Peyer's patch (tissue), 4 donors: ENCODE results near the gene CRYBA1. TPM values are rescaled to one million over a fixed set of nuclear protein-coding genes. Genes with fewer than 3 reads are reported as not detected.

Source experiments
- DNase-seq, 3 donors: peaks; one replicate each; pipeline ENCODE4 v3.0.0-alpha.2; 2017 to 2019
- H3K27ac ChIP-seq, 4 donors: fragments of 200-600 bp; sonication (generic); one replicate each; pipeline ENCODE4 v1.5.1; 2016 to 2019
- H3K27me3 ChIP-seq, 2 donors: fragments of 200-600 bp; sonication (generic); one replicate each; pipeline ENCODE4 v1.5.1; 2019
- H3K36me3 ChIP-seq, 3 donors: fragments of 200-600 bp; sonication (generic); one replicate each; pipeline ENCODE4 v1.5.1; 2016 to 2019
- H3K4me1 ChIP-seq, 4 donors: fragments of 200-600 bp; sonication (generic); one replicate each; pipeline ENCODE4 v1.5.1; 2016 to 2019
- H3K4me3 ChIP-seq, 4 donors: fragments of 200-600 bp; sonication (generic); 1 replicate in 3 of 4; 2 replicates in 1 of 4; pipeline ENCODE4 v1.5.1; 2016 to 2019; ENCODE audit warnings: mild to moderate bottlenecking in 1 of 4
- H3K9me3 ChIP-seq, 4 donors: fragments of 200-600 bp; sonication (generic); one replicate each; pipeline ENCODE4 v1.5.1; 2016 to 2019; ENCODE audit warnings: mild to moderate bottlenecking in 1 of 4
- POLR2A ChIP-seq, 2 donors: fragments of 450-650 bp; IDR thresholded peaks; one replicate each; pipeline ENCODE4 v1.5.1; 2017; ENCODE audit warnings: antibody characterized with exemption in 2 of 2, mild to moderate bottlenecking in 2 of 2, moderate library complexity in 2 of 2
- total RNA-seq, 4 donors: library from RNA; depleted of rRNA; stranded (reverse); fragments of >200 nt; gene quantifications; one replicate each; pipeline ENCODE4 v1.1.0, GENCODE V29; 2016
- TF ChIP-seq, protein P1 (sequence below), 6 experiments: fragments of 450-650 bp in 4 of 6; fragments of 200-600 bp in 2 of 6; sonication (generic) in 1 of 6; IDR thresholded peaks; one replicate each; pipeline ENCODE4 v1.5.1; 2017 to 2019; ENCODE audit warnings: antibody characterized with exemption in 6 of 6, mild to moderate bottlenecking in 3 of 6, moderate library complexity in 1 of 6

Gene CRYBA1
- total RNA-seq, 4 donors from 2014 or later: not detected

- no peaks in the 10 kb centered on the region for H3K4me1 ChIP-seq
- no peak overlapping the region for H3K4me3 ChIP-seq
- no peak for TF ChIP-seq POLR2A (IDR thresholded peaks at IDR 0.05)
- TF ChIP-seq, protein P1, sequence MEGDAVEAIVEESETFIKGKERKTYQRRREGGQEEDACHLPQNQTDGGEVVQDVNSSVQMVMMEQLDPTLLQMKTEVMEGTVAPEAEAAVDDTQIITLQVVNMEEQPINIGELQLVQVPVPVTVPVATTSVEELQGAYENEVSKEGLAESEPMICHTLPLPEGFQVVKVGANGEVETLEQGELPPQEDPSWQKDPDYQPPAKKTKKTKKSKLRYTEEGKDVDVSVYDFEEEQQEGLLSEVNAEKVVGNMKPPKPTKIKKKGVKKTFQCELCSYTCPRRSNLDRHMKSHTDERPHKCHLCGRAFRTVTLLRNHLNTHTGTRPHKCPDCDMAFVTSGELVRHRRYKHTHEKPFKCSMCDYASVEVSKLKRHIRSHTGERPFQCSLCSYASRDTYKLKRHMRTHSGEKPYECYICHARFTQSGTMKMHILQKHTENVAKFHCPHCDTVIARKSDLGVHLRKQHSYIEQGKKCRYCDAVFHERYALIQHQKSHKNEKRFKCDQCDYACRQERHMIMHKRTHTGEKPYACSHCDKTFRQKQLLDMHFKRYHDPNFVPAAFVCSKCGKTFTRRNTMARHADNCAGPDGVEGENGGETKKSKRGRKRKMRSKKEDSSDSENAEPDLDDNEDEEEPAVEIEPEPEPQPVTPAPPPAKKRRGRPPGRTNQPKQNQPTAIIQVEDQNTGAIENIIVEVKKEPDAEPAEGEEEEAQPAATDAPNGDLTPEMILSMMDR (IDR thresholded peaks at IDR 0.05): no peak
- no peak overlapping the region for H3K27ac ChIP-seq
- no peak for DNase-seq
- no peaks in the 10 kb centered on the region for H3K36me3 ChIP-seq
- no peaks in the 10 kb centered on the region for H3K27me3 ChIP-seq
- no peaks in the 10 kb centered on the region for H3K9me3 ChIP-seq
Measured at GRCh38 chr17:29210879-29211278, 35.8 kb upstream of the CRYBA1 start.

- H3K9me3 ChIP-seq: no peaks in the 10 kb centered on the region
- no peak overlapping the region for H3K4me3 ChIP-seq
- H3K27me3 ChIP-seq: no peaks in the 10 kb centered on the region
- no peaks in the 10 kb centered on the region for H3K36me3 ChIP-seq
- TF ChIP-seq, protein P1 (IDR thresholded peaks at IDR 0.05): no peak
- no peak for TF ChIP-seq POLR2A (IDR thresholded peaks at IDR 0.05)
- no peak overlapping the region for H3K27ac ChIP-seq
- DNase-seq: no peak
- H3K4me1 ChIP-seq: no peaks in the 10 kb centered on the region
Measured at GRCh38 chr17:29212094-29212631, 34.5 kb upstream of the CRYBA1 start.

DNA sequence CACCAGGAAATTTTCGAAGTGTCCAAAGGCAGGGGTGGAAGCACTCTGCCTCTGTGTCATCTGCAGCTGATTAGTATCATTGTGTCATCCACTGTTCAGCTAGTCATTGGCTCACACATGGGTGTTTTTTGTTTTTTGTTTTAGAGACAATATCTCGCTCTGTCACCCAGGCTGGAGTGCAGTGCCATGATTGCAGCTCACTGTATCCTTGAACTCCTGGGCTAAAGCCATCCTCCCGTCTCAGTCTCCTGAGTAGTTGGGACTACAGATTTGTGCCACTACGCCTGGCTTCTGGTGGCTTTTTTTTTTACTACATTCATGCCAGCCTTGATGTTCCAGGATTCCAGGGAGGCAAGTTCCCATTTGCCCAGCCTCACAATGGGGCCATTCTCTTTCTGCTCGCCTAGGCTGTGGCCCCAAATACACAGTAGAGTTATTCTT lies 34.0 kb upstream of the CRYBA1 start:
- Histone ChIP-seq H3K36me3 (no peaks in the 10 kb centered on the region), H3K27ac (no peak overlapping the region)
- no peak for DNase-seq

DNA sequence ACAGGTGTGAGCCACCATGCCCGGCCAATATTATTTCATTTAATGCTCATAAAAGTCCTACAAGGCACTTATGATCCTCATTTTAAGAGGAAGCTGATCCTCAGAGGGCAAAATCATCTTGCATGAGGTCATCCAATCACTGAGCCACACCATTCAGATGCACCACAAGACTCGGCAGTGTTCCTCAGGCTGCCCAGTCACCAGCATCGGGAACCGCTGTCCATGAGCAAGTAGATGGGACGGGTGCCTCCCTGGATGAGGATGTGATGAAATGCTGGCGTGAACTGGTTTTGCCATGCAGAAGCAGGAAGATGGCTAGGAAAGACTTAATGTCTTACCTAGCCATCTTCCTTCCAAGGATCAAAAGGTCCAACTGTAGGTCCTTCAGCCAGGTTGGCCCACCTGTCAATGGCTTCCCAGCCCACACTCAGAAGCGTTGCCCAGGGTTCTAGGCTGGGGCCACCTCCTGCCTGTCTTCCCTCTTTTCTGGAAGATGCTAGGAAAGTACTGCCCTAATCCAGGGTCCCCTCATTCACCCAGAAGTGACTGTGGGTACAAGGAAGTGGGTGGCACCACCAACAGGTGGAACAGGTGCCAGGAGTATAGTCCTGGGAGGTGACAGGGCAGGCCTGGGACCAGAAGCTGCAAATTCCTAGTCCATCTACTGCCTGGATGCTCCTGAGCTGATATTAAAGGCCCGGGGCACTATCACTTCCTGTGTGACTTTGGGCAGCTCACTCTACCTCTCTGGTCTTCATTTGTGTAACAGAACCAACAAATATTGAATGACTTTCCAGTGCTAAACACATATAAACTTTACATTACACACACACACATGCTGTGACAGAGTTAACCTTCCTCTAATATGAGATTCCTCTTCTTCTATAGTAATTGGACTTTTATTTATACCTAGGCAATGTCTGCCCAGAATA lies 32.2 kb upstream of the CRYBA1 start:
- no peak for DNase-seq
- peaks cover 0 to 3% (median 0%) of the 10 kb centered on the region in 4 donors for H3K4me1 ChIP-seq
- no peak overlapping the region for H3K4me3 ChIP-seq
- no peaks in the 10 kb centered on the region for H3K27me3 ChIP-seq
- H3K36me3 ChIP-seq: no peaks in the 10 kb centered on the region
- H3K9me3 ChIP-seq: no peaks in the 10 kb centered on the region
- TF ChIP-seq, protein P1 (IDR thresholded peaks at IDR 0.05): no peak
- no peak for TF ChIP-seq POLR2A (IDR thresholded peaks at IDR 0.05)
- H3K27ac ChIP-seq: no peak overlapping the region

More for the DNA sequence above, 34.0 kb upstream of the CRYBA1 start:
- Histone ChIP-seq H3K27me3 (no peaks in the 10 kb centered on the region), H3K4me3 (no peak overlapping the region), H3K4me1 (no peaks in the 10 kb centered on the region), H3K9me3 (no peaks in the 10 kb centered on the region)
- no peak for TF ChIP-seq POLR2A (IDR thresholded peaks at IDR 0.05)
- TF ChIP-seq, protein P1 (IDR thresholded peaks at IDR 0.05): no peak

GRCh38 chr17:29215174-29215573 lies 31.5 kb upstream of the CRYBA1 start:
- H3K27ac ChIP-seq: no peak overlapping the region
- no peak for DNase-seq
- no peak overlapping the region for H3K4me3 ChIP-seq
- no peaks in the 10 kb centered on the region for H3K27me3 ChIP-seq
- H3K9me3 ChIP-seq: no peaks in the 10 kb centered on the region
- no peaks in the 10 kb centered on the region for H3K36me3 ChIP-seq
- TF ChIP-seq, protein P1 (IDR thresholded peaks at IDR 0.05): no peak
- no peak for TF ChIP-seq POLR2A (IDR thresholded peaks at IDR 0.05)
- peaks cover 0 to 6% (median 0%) of the 10 kb centered on the region in 4 donors for H3K4me1 ChIP-seq
